Measurements from ENCODE around the gene SLC22A23.

- TF ChIP-seq EP300 (IDR thresholded peaks at IDR 0.05) (no peak), CTCF (IDR thresholded peaks at IDR 0.05) (no peak), POLR2A (IDR thresholded peaks at IDR 0.05) (no peak)
Measured at GRCh38 chr6:3228046-3228671, 228.7 kb downstream of the SLC22A23 start.

Data from sigmoid colon (tissue), 4 donors.